Measurements from ENCODE around the gene GRIA1.

The GRIA1 gene

DNA sequence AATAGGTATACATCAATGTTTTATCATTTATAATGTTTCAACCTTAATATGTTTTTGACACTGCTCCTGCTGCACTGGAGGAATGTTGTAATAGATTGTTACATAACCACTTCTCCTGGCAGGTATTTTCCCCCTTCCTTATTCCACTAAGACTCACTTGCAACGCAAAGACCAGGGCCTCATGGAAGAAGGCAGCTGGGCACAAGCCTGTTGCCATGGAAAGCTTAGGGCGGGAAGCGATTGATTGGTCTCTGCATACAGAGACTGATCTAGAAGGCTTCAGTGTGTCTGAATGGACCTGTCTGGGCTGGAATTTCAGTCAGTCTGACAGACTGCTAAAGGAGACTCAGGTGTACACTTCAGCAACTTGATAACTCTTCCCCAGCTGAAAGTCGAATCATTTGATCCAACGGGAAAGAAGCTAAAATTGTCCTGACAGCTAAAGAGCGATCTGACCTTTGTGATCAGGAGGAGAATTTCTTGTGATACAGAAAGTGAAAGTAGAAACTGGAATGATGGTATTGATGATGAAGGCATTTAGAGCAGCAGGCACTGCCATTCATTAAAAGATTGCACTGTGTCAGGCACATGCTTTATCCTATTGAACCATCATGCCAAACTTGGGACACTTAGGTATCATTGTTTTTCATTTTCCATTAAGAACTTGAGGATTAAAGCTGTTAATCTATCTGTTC, 65.1 kb downstream of the GRIA1 start:
- TF ChIP-seq EGR1 (IDR thresholded peaks at IDR 0.05) = no peak
- TF ChIP-seq, protein P1, sequence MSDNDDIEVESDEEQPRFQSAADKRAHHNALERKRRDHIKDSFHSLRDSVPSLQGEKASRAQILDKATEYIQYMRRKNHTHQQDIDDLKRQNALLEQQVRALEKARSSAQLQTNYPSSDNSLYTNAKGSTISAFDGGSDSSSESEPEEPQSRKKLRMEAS (IDR thresholded peaks at IDR 0.05) = no peak
- TF ChIP-seq RAD21 (IDR thresholded peaks at IDR 0.05; ENCODE audit: low read depth) = no peak
- TF ChIP-seq TEAD4 (IDR thresholded peaks at IDR 0.05) = no peak
- TF ChIP-seq, protein P2, sequence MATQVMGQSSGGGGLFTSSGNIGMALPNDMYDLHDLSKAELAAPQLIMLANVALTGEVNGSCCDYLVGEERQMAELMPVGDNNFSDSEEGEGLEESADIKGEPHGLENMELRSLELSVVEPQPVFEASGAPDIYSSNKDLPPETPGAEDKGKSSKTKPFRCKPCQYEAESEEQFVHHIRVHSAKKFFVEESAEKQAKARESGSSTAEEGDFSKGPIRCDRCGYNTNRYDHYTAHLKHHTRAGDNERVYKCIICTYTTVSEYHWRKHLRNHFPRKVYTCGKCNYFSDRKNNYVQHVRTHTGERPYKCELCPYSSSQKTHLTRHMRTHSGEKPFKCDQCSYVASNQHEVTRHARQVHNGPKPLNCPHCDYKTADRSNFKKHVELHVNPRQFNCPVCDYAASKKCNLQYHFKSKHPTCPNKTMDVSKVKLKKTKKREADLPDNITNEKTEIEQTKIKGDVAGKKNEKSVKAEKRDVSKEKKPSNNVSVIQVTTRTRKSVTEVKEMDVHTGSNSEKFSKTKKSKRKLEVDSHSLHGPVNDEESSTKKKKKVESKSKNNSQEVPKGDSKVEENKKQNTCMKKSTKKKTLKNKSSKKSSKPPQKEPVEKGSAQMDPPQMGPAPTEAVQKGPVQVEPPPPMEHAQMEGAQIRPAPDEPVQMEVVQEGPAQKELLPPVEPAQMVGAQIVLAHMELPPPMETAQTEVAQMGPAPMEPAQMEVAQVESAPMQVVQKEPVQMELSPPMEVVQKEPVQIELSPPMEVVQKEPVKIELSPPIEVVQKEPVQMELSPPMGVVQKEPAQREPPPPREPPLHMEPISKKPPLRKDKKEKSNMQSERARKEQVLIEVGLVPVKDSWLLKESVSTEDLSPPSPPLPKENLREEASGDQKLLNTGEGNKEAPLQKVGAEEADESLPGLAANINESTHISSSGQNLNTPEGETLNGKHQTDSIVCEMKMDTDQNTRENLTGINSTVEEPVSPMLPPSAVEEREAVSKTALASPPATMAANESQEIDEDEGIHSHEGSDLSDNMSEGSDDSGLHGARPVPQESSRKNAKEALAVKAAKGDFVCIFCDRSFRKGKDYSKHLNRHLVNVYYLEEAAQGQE (IDR thresholded peaks at IDR 0.05; ENCODE audit: low read depth) = no peak
- no peak for TF ChIP-seq EP300 (IDR thresholded peaks at IDR 0.05; ENCODE audit: borderline replicate concordance)
- TF ChIP-seq CREB1 (IDR thresholded peaks at IDR 0.05; ENCODE audit: low read depth) = no peak
- TF ChIP-seq TCF12 (IDR thresholded peaks at IDR 0.05; ENCODE audit: low read depth) = no peak
- no peak for TF ChIP-seq YY1 (IDR thresholded peaks at IDR 0.05; ENCODE audit: low read depth)
- TF ChIP-seq ZBTB7A (IDR thresholded peaks at IDR 0.05; ENCODE audit: low read depth) = no peak
- TF ChIP-seq, protein P3, sequence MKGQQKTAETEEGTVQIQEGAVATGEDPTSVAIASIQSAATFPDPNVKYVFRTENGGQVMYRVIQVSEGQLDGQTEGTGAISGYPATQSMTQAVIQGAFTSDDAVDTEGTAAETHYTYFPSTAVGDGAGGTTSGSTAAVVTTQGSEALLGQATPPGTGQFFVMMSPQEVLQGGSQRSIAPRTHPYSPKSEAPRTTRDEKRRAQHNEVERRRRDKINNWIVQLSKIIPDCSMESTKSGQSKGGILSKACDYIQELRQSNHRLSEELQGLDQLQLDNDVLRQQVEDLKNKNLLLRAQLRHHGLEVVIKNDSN (IDR thresholded peaks at IDR 0.05) = no peak
- TF ChIP-seq NFIC (IDR thresholded peaks at IDR 0.05) = no peak
- no peak for TF ChIP-seq TAF1 (IDR thresholded peaks at IDR 0.05; ENCODE audit: low read depth)
- no peak for TF ChIP-seq FOXM1 (IDR thresholded peaks at IDR 0.05; ENCODE audit: borderline replicate concordance, low read depth)
- TF ChIP-seq CEBPB (IDR thresholded peaks at IDR 0.05) = no peak

DNA sequence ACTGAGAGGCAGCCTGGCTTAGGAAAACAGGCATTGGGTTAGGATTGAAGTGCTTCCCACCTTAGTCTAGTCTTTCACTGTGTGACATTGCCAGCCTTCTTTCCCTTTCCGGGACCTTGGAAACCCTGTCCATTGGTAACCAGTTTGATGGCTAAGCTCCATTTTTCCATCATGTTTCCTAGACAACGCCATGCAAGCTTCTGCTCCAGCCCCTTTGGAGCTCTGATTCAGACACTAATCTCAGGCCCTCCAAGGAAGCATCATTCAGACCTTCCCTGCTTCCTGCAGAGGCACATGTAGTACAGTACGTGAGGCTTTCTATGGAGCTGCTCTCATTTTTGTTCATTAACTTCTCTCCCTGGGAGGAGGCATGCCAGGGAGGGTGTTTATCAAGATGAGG, 68.5 kb downstream of the GRIA1 start:
- no peak for TF ChIP-seq TAF1 (IDR thresholded peaks at IDR 0.05; ENCODE audit: low read depth)
- TF ChIP-seq CREB1 (IDR thresholded peaks at IDR 0.05; ENCODE audit: low read depth) = no peak
- no peak for TF ChIP-seq RAD21 (IDR thresholded peaks at IDR 0.05; ENCODE audit: low read depth)
- no peak for TF ChIP-seq YY1 (IDR thresholded peaks at IDR 0.05; ENCODE audit: low read depth)
- no peak for TF ChIP-seq TCF12 (IDR thresholded peaks at IDR 0.05; ENCODE audit: low read depth)

DNA sequence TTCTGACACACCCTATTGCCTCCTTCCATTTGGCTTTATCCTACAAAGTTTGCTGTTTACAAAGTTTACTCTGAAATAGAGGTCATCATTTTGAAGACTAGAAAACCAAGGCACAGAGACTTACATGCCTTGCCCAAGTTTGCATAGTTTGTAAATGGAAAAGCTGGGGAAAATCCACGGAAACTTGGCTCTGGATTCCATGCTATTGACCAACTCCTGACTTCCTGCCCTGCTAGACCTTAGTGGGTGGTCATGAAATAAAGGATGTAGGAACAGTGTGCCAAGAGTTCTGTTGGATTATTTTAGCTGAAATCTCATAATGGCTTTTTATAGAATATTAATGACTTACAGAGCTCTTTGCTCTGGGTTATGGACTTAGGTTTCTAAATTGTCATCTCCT, 69.5 kb downstream of the GRIA1 start:
- TF ChIP-seq NFIC (IDR thresholded peaks at IDR 0.05) (no peak), RAD21 (IDR thresholded peaks at IDR 0.05; ENCODE audit: low read depth) (no peak), YY1 (IDR thresholded peaks at IDR 0.05; ENCODE audit: low read depth) (no peak), EGR1 (IDR thresholded peaks at IDR 0.05) (no peak), TAF1 (IDR thresholded peaks at IDR 0.05; ENCODE audit: low read depth) (no peak), CREB1 (IDR thresholded peaks at IDR 0.05; ENCODE audit: low read depth) (no peak), CEBPB (IDR thresholded peaks at IDR 0.05) (no peak), EP300 (IDR thresholded peaks at IDR 0.05; ENCODE audit: borderline replicate concordance) (no peak), ZBTB7A (IDR thresholded peaks at IDR 0.05; ENCODE audit: low read depth) (no peak), FOXM1 (IDR thresholded peaks at IDR 0.05; ENCODE audit: borderline replicate concordance, low read depth) (no peak), TEAD4 (IDR thresholded peaks at IDR 0.05) (no peak), TCF12 (IDR thresholded peaks at IDR 0.05; ENCODE audit: low read depth) (no peak)
- TF ChIP-seq, protein P2 (IDR thresholded peaks at IDR 0.05; ENCODE audit: low read depth) = no peak
- TF ChIP-seq, protein P1 (IDR thresholded peaks at IDR 0.05) = no peak
- TF ChIP-seq, protein P3 (IDR thresholded peaks at IDR 0.05) = no peak

DNA sequence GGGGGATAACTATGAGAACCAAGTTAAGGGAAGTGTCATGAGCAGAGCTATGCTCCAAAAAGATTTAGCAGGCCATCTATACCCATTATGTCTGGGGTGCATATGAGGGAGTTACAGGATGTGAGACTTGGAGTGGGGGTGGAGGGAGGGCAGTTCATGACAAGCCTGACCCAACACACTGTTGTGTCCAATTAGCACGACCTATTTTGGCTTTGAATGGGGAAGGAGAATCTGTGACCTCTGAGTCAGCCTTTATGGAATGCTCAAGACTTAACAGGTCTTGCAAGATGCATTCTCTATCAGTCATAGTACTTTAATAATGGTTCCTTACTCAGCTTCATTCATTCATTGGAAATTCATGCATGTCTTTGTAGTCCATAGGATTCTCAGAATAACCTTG, 71.7 kb downstream of the GRIA1 start:
- TF ChIP-seq CEBPB (IDR thresholded peaks at IDR 0.05) = no peak
- TF ChIP-seq, protein P2 (IDR thresholded peaks at IDR 0.05; ENCODE audit: low read depth) = no peak
- TF ChIP-seq, protein P1 (IDR thresholded peaks at IDR 0.05) = no peak
